Endothelial cell of umbilical vein (primary cell): Measurements from ENCODE around the gene IFNA10.
"Not testable (repeated sequence)": the region's sequence is repeated elsewhere in the genome, so short reads cannot be mapped to it uniquely, and the experiment has no call there.

Experiments used
- CTCF ChIP-seq, 2 donors: IDR thresholded peaks; 1 replicate in 1 of 2; 2 replicates in 1 of 2; pipeline ENCODE4 v1.5.1; 2011; ENCODE audit warnings: low read length in 2 of 2, mild to moderate bottlenecking in 2 of 2, moderate library complexity in 2 of 2, control low read depth in 1 of 2, inconsistent platforms in 1 of 2, low read depth in 1 of 2; ENCODE audit not compliant: insufficient read depth in 1 of 2; ENCODE audit errors: extremely low read depth in 1 of 2
- EZH2 ChIP-seq: IDR thresholded peaks from 2 replicates; pipeline ENCODE4 v1.6.1; 2012; ENCODE audit warnings: borderline replicate concordance, low read depth, mild to moderate bottlenecking, moderate library complexity, low read length, inconsistent platforms; ENCODE audit not compliant: severe bottlenecking

- not testable (repeated sequence) for TF ChIP-seq EZH2
- peak; percentile 29 to 41 for TF ChIP-seq CTCF (IDR thresholded peaks at IDR 0.05; ENCODE audit: extremely low read depth in 1 of 2, insufficient read depth in 1 of 2, low read depth in 1 of 2, low read length in 2 of 2)
Measured at GRCh38 chr9:21182810-21183736, 23.9 kb downstream of the IFNA10 start.
